Measurements from ENCODE around the gene IRS2. TPM values are rescaled to one million over a fixed set of nuclear protein-coding genes. Genes with fewer than 3 reads are reported as not detected.

Gene IRS2
- total RNA-seq, 2 experiments from 2014 or later, result 3.4 to 4.2 TPM

DNA sequence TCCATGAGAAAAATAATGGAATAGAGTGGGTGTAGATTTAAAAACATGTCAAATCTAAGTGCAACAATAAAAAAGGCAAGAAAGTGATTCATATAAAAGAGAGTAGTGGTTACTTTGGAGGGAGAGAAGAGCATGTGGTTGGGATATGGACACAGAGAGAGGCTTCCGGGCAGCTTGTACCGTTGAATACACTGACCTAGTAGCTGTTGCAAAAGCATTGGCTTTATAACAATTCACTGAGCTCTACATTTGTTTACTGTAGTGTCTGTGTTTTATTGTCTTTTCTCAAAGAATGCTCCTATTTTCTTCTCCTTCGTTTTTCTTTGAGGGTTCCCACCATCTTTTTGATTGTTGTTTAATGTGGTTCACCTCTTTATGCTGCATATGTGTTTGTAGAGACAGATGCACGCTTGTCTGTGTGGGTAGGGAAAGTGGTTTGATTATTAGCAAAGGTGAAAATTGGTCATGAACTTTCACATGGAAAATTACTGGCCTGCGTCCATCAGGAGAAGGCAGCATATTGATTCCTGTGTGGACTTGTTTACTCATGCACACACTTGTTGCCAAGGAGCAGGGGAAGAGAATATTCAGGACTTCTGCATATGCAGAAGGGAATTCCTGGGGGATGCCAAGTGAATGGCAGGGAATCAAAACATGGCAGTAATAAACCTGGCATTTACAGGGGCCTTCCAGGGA is 29.9 kb upstream of the IRS2 start:
- Mint-ChIP-seq H3K9me3 (no peaks in the 10 kb centered on the region), H3K4me3 (no peak overlapping the region), H3K36me3 (ENCODE audit: low read depth) (no peaks in the 10 kb centered on the region), H3K4me1 (no peaks in the 10 kb centered on the region), H3K27ac (no peak overlapping the region), H3K27me3 (peaks cover 4% of the 10 kb centered on the region)
- ChIA-PET CTCF (no interaction called here), POLR2A (no interaction called here)
- no peak for DNase-seq

DNA sequence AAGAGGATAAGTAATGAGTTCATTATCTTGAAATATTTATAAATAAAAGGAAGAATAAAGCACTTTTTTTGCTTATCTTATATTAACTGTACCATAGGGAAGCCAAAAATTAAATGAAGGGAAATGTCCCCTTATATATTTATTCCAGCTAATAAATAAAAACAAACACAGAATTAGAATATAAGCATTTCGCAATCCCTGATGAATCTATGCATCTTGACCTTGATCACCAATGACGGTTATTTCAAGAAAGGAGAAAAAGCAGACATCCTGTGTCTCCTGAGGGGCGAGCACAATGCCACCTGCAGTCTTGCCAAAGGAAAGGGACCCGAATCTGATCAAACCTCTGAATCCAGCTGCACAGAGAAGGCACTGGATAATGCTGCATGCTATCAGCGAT is 29.3 kb upstream of the IRS2 start:
- DNase-seq, result no peak
- no peak overlapping the region for H3K4me3 Mint-ChIP-seq
- no peak overlapping the region for H3K27ac Mint-ChIP-seq
- ChIA-PET CTCF (no interaction called here), POLR2A (no interaction called here)
- no peaks in the 10 kb centered on the region for H3K4me1 Mint-ChIP-seq
- no peaks in the 10 kb centered on the region for H3K36me3 Mint-ChIP-seq (ENCODE audit: low read depth)
- H3K27me3 Mint-ChIP-seq, result peaks cover 4% of the 10 kb centered on the region
- H3K9me3 Mint-ChIP-seq, result no peaks in the 10 kb centered on the region

DNA sequence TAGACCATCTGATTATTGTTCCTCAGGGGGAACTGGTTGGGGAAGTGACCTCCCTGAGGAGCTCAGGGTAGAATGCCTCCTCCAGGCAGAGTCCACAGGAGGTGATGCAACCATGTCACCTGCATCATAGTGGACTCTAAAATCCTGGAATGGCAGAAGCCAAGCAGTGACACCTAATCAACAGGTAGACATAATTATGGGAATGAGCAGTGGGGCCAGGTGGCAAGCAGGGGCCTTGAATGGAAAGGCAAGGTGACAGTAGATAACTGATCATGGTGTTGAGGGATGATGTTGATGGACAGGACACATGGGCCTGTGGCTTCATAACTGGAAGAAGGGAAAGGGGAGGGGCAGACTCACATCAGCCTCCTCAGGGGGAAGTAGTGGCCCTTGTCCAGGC is 27.3 kb upstream of the IRS2 start:
- no peaks in the 10 kb centered on the region for H3K36me3 Mint-ChIP-seq (ENCODE audit: low read depth)
- no peak overlapping the region for H3K4me3 Mint-ChIP-seq
- H3K27ac Mint-ChIP-seq, result no peak overlapping the region
- H3K9me3 Mint-ChIP-seq, result no peaks in the 10 kb centered on the region
- H3K27me3 Mint-ChIP-seq, result no peaks in the 10 kb centered on the region
- H3K4me1 Mint-ChIP-seq, result no peaks in the 10 kb centered on the region
- ChIA-PET CTCF (no interaction called here), POLR2A (no interaction called here)
- DNase-seq, result no peak

DNA sequence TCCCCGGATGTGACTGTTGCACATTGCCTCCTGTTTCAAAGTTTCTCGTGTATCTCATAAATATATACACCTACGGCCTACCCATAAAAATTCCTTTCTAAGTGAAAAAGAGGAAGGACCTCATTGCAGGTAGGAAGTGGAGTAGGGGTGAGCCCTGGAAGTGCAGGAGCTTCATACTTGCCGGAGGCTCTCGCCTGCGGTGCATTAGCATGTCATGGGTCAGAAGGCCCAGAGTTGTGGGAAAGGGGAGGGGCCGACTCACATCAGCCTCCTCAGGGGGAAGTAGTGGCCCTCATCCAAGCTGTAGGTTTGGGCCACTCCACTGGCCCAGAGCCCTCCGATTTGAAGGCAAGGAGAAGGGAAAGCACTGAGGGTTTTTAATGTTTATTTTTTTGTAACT is 26.0 kb upstream of the IRS2 start:
- H3K4me3 Mint-ChIP-seq, result no peak overlapping the region
- H3K36me3 Mint-ChIP-seq (ENCODE audit: low read depth), result no peaks in the 10 kb centered on the region
- no peak for DNase-seq
- POLR2A ChIA-PET, result no interaction called here
- H3K9me3 Mint-ChIP-seq, result no peaks in the 10 kb centered on the region
- no peak overlapping the region for H3K27ac Mint-ChIP-seq
- H3K27me3 Mint-ChIP-seq, result no peaks in the 10 kb centered on the region
- CTCF ChIA-PET, result no interaction called here
- H3K4me1 Mint-ChIP-seq, result no peaks in the 10 kb centered on the region

- Mint-ChIP-seq H3K36me3 (ENCODE audit: low read depth) (no peaks in the 10 kb centered on the region), H3K27me3 (peaks cover 1% of the 10 kb centered on the region), H3K27ac (no peak overlapping the region), H3K4me3 (no peak overlapping the region), H3K4me1 (no peaks in the 10 kb centered on the region), H3K9me3 (no peaks in the 10 kb centered on the region)
- DNase-seq, result no peak
- ChIA-PET POLR2A (no interaction called here), CTCF (no interaction called here)
Observed at GRCh38 chr13:109810761-109811510, 24.6 kb upstream of the IRS2 start.

- no peaks in the 10 kb centered on the region for H3K4me1 Mint-ChIP-seq
- no peaks in the 10 kb centered on the region for H3K9me3 Mint-ChIP-seq
- H3K4me3 Mint-ChIP-seq, result no peak overlapping the region
- peaks cover 7% of the 10 kb centered on the region for H3K27me3 Mint-ChIP-seq
- no peak overlapping the region for H3K27ac Mint-ChIP-seq
- H3K36me3 Mint-ChIP-seq (ENCODE audit: low read depth), result no peaks in the 10 kb centered on the region
- no peak for DNase-seq
- ChIA-PET CTCF (interaction anchor here (0.9 kb wide), 1 partner anchor 9 kb away, joined by 4 read pairs; no protein-coding TSS in a partner anchor), POLR2A (no interaction called here)
Observed at GRCh38 chr13:109809216-109809932, 23.0 kb upstream of the IRS2 start.

DNA sequence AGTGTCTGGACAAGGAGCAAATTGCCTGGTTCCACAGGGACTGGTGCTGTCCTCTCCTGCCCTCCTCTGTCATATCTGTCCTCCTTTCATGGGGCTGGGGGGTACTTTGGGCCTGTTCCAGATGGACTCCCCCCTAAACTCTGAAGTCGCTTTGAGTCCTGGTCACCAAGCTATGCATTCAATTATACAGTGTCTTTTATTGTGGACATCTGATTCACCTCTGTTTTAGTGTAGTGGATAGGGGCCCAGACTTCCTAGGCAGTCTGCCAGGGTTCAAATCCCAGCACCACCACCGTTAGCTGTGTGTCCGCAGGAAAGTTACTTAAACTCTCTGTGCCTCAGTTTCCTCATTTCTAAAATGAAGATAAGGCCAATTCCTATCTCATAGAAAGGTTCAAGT is 21.0 kb upstream of the IRS2 start:
- no peaks in the 10 kb centered on the region for H3K4me1 Mint-ChIP-seq
- H3K27me3 Mint-ChIP-seq, result peaks cover 13% of the 10 kb centered on the region
- ChIA-PET POLR2A (no interaction called here), CTCF (interaction anchor here (0.6 kb wide), 1 partner anchor 24 kb away, joined by 3 read pairs; no protein-coding TSS in a partner anchor)
- no peaks in the 10 kb centered on the region for H3K9me3 Mint-ChIP-seq
- no peak overlapping the region for H3K27ac Mint-ChIP-seq
- H3K4me3 Mint-ChIP-seq, result no peak overlapping the region
- H3K36me3 Mint-ChIP-seq (ENCODE audit: low read depth), result no peaks in the 10 kb centered on the region
- no peak for DNase-seq

- no peaks in the 10 kb centered on the region for H3K36me3 Mint-ChIP-seq (ENCODE audit: low read depth)
- no peak overlapping the region for H3K27ac Mint-ChIP-seq
- no peaks in the 10 kb centered on the region for H3K4me1 Mint-ChIP-seq
- DNase-seq, result no peak
- H3K9me3 Mint-ChIP-seq, result no peaks in the 10 kb centered on the region
- H3K27me3 Mint-ChIP-seq, result peaks cover 23% of the 10 kb centered on the region
- ChIA-PET CTCF (no interaction called here), POLR2A (no interaction called here)
- no peak overlapping the region for H3K4me3 Mint-ChIP-seq
Observed at GRCh38 chr13:109804654-109805053, 18.3 kb upstream of the IRS2 start.

- H3K4me3 Mint-ChIP-seq, result no peak overlapping the region
- DNase-seq, result no peak
- peaks cover 27% of the 10 kb centered on the region for H3K27me3 Mint-ChIP-seq
- no peaks in the 10 kb centered on the region for H3K9me3 Mint-ChIP-seq
- H3K27ac Mint-ChIP-seq, result no peak overlapping the region
- no peaks in the 10 kb centered on the region for H3K4me1 Mint-ChIP-seq
- ChIA-PET POLR2A (no interaction called here), CTCF (no interaction called here)
- H3K36me3 Mint-ChIP-seq (ENCODE audit: low read depth), result no peaks in the 10 kb centered on the region
Observed at GRCh38 chr13:109803825-109804224, 17.4 kb upstream of the IRS2 start.

DNA sequence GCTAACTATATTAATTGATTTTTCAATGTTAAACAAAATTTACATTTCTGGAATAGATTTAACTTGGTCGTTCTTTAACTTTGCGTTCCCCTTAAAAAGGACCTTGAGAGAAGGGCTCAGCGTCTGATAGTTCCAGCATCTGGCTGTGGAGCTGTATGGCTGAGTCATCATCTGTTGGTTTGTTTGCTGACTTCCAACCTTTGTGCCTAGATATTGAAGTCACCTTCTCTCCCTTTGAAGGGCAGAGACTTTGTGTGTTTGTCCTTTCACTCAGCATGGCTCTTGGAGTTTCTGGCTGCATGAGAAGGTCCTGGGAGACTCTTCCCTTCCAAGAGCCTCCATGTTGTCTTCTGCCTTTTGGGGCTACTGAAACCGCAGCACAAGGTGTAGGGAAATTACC is 16.6 kb upstream of the IRS2 start:
- H3K27me3 Mint-ChIP-seq, result peaks cover 32% of the 10 kb centered on the region
- no peaks in the 10 kb centered on the region for H3K4me1 Mint-ChIP-seq
- no peak overlapping the region for H3K27ac Mint-ChIP-seq
- CTCF ChIA-PET, result no interaction called here
- H3K36me3 Mint-ChIP-seq (ENCODE audit: low read depth), result no peaks in the 10 kb centered on the region
- no peak overlapping the region for H3K4me3 Mint-ChIP-seq
- no peak for DNase-seq
- POLR2A ChIA-PET, result no interaction called here
- H3K9me3 Mint-ChIP-seq, result no peaks in the 10 kb centered on the region

DNA sequence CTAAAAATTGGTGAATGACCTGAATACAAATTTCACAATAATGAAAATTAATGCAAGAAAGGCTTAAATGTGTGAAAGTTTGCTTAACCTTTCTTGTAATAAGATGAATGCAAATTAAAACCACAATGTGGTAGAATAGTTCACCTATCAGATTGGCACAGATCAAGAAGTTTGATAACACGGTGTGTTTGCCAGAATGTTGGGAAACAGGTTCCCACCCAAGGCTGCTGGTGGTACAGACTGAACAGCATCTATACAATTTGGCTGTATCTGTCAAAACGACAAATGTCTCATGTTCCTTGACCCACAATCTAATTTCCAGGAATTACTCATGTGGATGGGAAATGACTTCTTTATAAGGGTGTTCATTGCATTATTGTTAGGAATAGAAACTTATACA is 8.6 kb upstream of the IRS2 start:
- no peak for DNase-seq
- Mint-ChIP-seq H3K9me3 (no peaks in the 10 kb centered on the region), H3K4me3 (no peak overlapping the region), H3K4me1 (peaks cover 22% of the 10 kb centered on the region), H3K27ac (no peak overlapping the region), H3K36me3 (ENCODE audit: low read depth) (no peaks in the 10 kb centered on the region), H3K27me3 (peaks cover 41% of the 10 kb centered on the region)
- POLR2A ChIA-PET, result no interaction called here
- CTCF ChIA-PET, result interaction anchor here (1.5 kb wide), 1 partner anchor 10 kb away, joined by 3 read pairs; no protein-coding TSS in a partner anchor

- Mint-ChIP-seq H3K36me3 (ENCODE audit: low read depth) (no peaks in the 10 kb centered on the region), H3K4me1 (peaks cover 22% of the 10 kb centered on the region), H3K27ac (no peak overlapping the region), H3K4me3 (no peak overlapping the region), H3K9me3 (no peaks in the 10 kb centered on the region), H3K27me3 (peaks cover 40% of the 10 kb centered on the region)
- ChIA-PET POLR2A (no interaction called here), CTCF (interaction anchor here (1.5 kb wide), 1 partner anchor 9 kb away, joined by 3 read pairs; no protein-coding TSS in a partner anchor)
- no peak for DNase-seq
Observed at GRCh38 chr13:109794095-109794494, 7.7 kb upstream of the IRS2 start.

GRCh38 chr13:109792416-109793059 is 6.2 kb upstream of the IRS2 start:
- Mint-ChIP-seq H3K27ac (peak overlapping the region; percentile 13), H3K4me1 (peaks cover 31% of the 10 kb centered on the region), H3K4me3 (no peak overlapping the region), H3K27me3 (peaks cover 44% of the 10 kb centered on the region), H3K9me3 (no peaks in the 10 kb centered on the region), H3K36me3 (ENCODE audit: low read depth) (no peaks in the 10 kb centered on the region)
- POLR2A ChIA-PET, result no interaction called here
- CTCF ChIA-PET, result no interaction called here
- DNase-seq, result no peak
